HG03066 (cell line): ENCODE data around the gene GRIA2.

Source experiments
- ATAC-seq: cut with Tn5 transposase; IDR thresholded peaks from one replicate; pipeline ENCODE4 v1.9.1; 2021; ENCODE audit warnings: low read depth; ENCODE audit not compliant: unreplicated experiment

The GRIA2 gene

GRCh38 chr4:157358851-157359250, 138.3 kb downstream of the GRIA2 start:
- no peak for ATAC-seq

- ATAC-seq, result no peak
These were observed 142.8 kb downstream of the GRIA2 start for GRCh38 chr4:157363360-157363759.

GRCh38 chr4:157372154-157372553, 151.6 kb downstream of the GRIA2 start:
- ATAC-seq, result no peak

- ATAC-seq, result no peak
These were observed 152.0 kb downstream of the GRIA2 start for GRCh38 chr4:157372567-157372966.

- ATAC-seq, result no peak
These were observed 169.2 kb downstream of the GRIA2 start for GRCh38 chr4:157389741-157390140.

GRCh38 chr4:157405070-157405469, 184.5 kb downstream of the GRIA2 start:
- no peak for ATAC-seq
